ENCODE results near the gene FHIP1A. TPM values are rescaled to one million over a fixed set of nuclear protein-coding genes. Genes with fewer than 3 reads are reported as not detected.
A peak's percentile ranks its signal among the peaks of the same experiment; 100 is the strongest.

FHIP1A gene
- total RNA-seq, 1 experiment from 2014 or later = 3.0 TPM

- H3K9me3 ChIP-seq (replicated peaks) = no peaks in the 10 kb centered on the region; the same call in 1 of the 2 replicates
- DNase-seq (ENCODE audit: low read depth in 1 of 2, low spot score in 2 of 2) = no peak
These were observed 2.0 kb upstream of the FHIP1A start for GRCh38 chr4:151407018-151407417.

GRCh38 chr4:151407466-151408379, 1.3 kb upstream of the FHIP1A start:
- no peaks in the 10 kb centered on the region for H3K27me3 ChIP-seq (replicated peaks)
- H3K27ac ChIP-seq = no peak overlapping the region
- peaks cover 9% of the 10 kb centered on the region; the same call in 1 of the 2 replicates for H3K4me1 ChIP-seq (replicated peaks)
- H3K36me3 ChIP-seq = no peaks in the 10 kb centered on the region
- no peak for DNase-seq (ENCODE audit: low read depth in 1 of 2, low spot score in 2 of 2)
- no peak overlapping the region for H3K4me3 ChIP-seq
- no peaks in the 10 kb centered on the region; the same call in 1 of the 2 replicates for H3K9me3 ChIP-seq (replicated peaks)

More at GRCh38 chr4:151407018-151407417, 2.0 kb upstream of the FHIP1A start:
- H3K4me1 ChIP-seq (replicated peaks) = peaks cover 9% of the 10 kb centered on the region; the same call in 1 of the 2 replicates
- H3K27ac ChIP-seq = no peak overlapping the region
- H3K36me3 ChIP-seq = no peaks in the 10 kb centered on the region
- H3K4me3 ChIP-seq = no peak overlapping the region
- H3K27me3 ChIP-seq (replicated peaks) = no peaks in the 10 kb centered on the region

GRCh38 chr4:151408380-151408629, 671 bp upstream of the FHIP1A start:
- peak overlapping the region; percentile 51 for H3K4me3 ChIP-seq
- no peak for DNase-seq (ENCODE audit: low read depth in 1 of 2, low spot score in 2 of 2)
- H3K27me3 ChIP-seq (replicated peaks) = no peaks in the 10 kb centered on the region
- no peaks in the 10 kb centered on the region for H3K36me3 ChIP-seq
- peaks cover 9% of the 10 kb centered on the region; the same call in 1 of the 2 replicates for H3K4me1 ChIP-seq (replicated peaks)
- no peak overlapping the region for H3K27ac ChIP-seq
- H3K9me3 ChIP-seq (replicated peaks) = no peaks in the 10 kb centered on the region; the same call in 1 of the 2 replicates

- Histone ChIP-seq H3K4me1 (replicated peaks) (peaks cover 9% of the 10 kb centered on the region; the same call in 1 of the 2 replicates), H3K4me3 (peak overlapping the region; percentile 51), H3K27ac (no peak overlapping the region), H3K27me3 (replicated peaks) (no peaks in the 10 kb centered on the region), H3K9me3 (replicated peaks) (no peaks in the 10 kb centered on the region; the same call in 1 of the 2 replicates), H3K36me3 (no peaks in the 10 kb centered on the region)
- peak in 1 of 2 experiments; percentile 17 for DNase-seq (ENCODE audit: low read depth in 1 of 2, low spot score in 2 of 2)
These were observed 716 bp downstream of the FHIP1A start for GRCh38 chr4:151409470-151410313.

GRCh38 chr4:151415978-151416377, 7.0 kb downstream of the FHIP1A start:
- peak in 1 of 2 experiments; percentile 32 for DNase-seq (ENCODE audit: low read depth in 1 of 2, low spot score in 2 of 2)
- H3K9me3 ChIP-seq (replicated peaks) = no peaks in the 10 kb centered on the region
- peak overlapping the region; percentile 25 for H3K27ac ChIP-seq

GRCh38 chr4:151417164-151417571, 8.2 kb downstream of the FHIP1A start:
- no peak overlapping the region for H3K4me3 ChIP-seq

More at GRCh38 chr4:151415978-151416377, 7.0 kb downstream of the FHIP1A start:
- Histone ChIP-seq H3K36me3 (no peaks in the 10 kb centered on the region), H3K27me3 (replicated peaks) (no peaks in the 10 kb centered on the region), H3K4me3 (no peak overlapping the region), H3K4me1 (replicated peaks) (peaks cover 34% of the 10 kb centered on the region)

GRCh38 chr4:151417766-151418376, 8.9 kb downstream of the FHIP1A start:
- Histone ChIP-seq H3K36me3 (no peaks in the 10 kb centered on the region), H3K4me3 (no peak overlapping the region), H3K27ac (peak overlapping the region; percentile 47), H3K9me3 (replicated peaks) (no peaks in the 10 kb centered on the region), H3K4me1 (replicated peaks) (peaks cover 34% of the 10 kb centered on the region), H3K27me3 (replicated peaks) (no peaks in the 10 kb centered on the region)
- no peak for DNase-seq (ENCODE audit: low read depth in 1 of 2, low spot score in 2 of 2)

More at GRCh38 chr4:151417164-151417571, 8.2 kb downstream of the FHIP1A start:
- no peak for DNase-seq (ENCODE audit: low read depth in 1 of 2, low spot score in 2 of 2)
- Histone ChIP-seq H3K9me3 (replicated peaks) (no peaks in the 10 kb centered on the region), H3K36me3 (no peaks in the 10 kb centered on the region), H3K4me1 (replicated peaks) (peaks cover 34% of the 10 kb centered on the region), H3K27me3 (replicated peaks) (no peaks in the 10 kb centered on the region), H3K27ac (no peak overlapping the region)

- peaks cover 34% of the 10 kb centered on the region for H3K4me1 ChIP-seq (replicated peaks)
- no peaks in the 10 kb centered on the region for H3K27me3 ChIP-seq (replicated peaks)
- no peaks in the 10 kb centered on the region for H3K9me3 ChIP-seq (replicated peaks)
- H3K27ac ChIP-seq = peak overlapping the region; percentile 47
- no peak overlapping the region for H3K4me3 ChIP-seq
- DNase-seq (ENCODE audit: low read depth in 1 of 2, low spot score in 2 of 2) = peak in 1 of 2 experiments; percentile 66
- no peaks in the 10 kb centered on the region for H3K36me3 ChIP-seq
These were observed 9.4 kb downstream of the FHIP1A start for GRCh38 chr4:151418385-151418784.

GRCh38 chr4:151418856-151419255, 9.9 kb downstream of the FHIP1A start:
- peaks cover 34% of the 10 kb centered on the region for H3K4me1 ChIP-seq (replicated peaks)
- H3K9me3 ChIP-seq (replicated peaks) = no peaks in the 10 kb centered on the region
- no peaks in the 10 kb centered on the region for H3K27me3 ChIP-seq (replicated peaks)
- DNase-seq (ENCODE audit: low read depth in 1 of 2, low spot score in 2 of 2) = no peak
- H3K27ac ChIP-seq = peak overlapping the region; percentile 19; the same call in 1 of the 2 replicates
- H3K4me3 ChIP-seq = no peak overlapping the region
- no peaks in the 10 kb centered on the region for H3K36me3 ChIP-seq

GRCh38 chr4:151420250-151420807, 11.4 kb downstream of the FHIP1A start:
- peaks cover 31% of the 10 kb centered on the region for H3K4me1 ChIP-seq (replicated peaks)
- H3K27ac ChIP-seq = no peak overlapping the region
- H3K4me3 ChIP-seq = no peak overlapping the region
- no peaks in the 10 kb centered on the region for H3K36me3 ChIP-seq
- no peak for DNase-seq (ENCODE audit: low read depth in 1 of 2, low spot score in 2 of 2)
- H3K9me3 ChIP-seq (replicated peaks) = no peaks in the 10 kb centered on the region
- H3K27me3 ChIP-seq (replicated peaks) = no peaks in the 10 kb centered on the region

GRCh38 chr4:151422854-151423253, 13.9 kb downstream of the FHIP1A start:
- no peak for DNase-seq (ENCODE audit: low read depth in 1 of 2, low spot score in 2 of 2)
- Histone ChIP-seq H3K4me1 (replicated peaks) (peaks cover 14% of the 10 kb centered on the region), H3K36me3 (no peaks in the 10 kb centered on the region), H3K9me3 (replicated peaks) (no peaks in the 10 kb centered on the region), H3K4me3 (no peak overlapping the region), H3K27ac (no peak overlapping the region), H3K27me3 (replicated peaks) (no peaks in the 10 kb centered on the region)

GRCh38 chr4:151426513-151426912, 17.5 kb downstream of the FHIP1A start:
- H3K36me3 ChIP-seq = no peaks in the 10 kb centered on the region
- H3K27ac ChIP-seq = no peak overlapping the region
- no peak overlapping the region for H3K4me3 ChIP-seq
- H3K4me1 ChIP-seq (replicated peaks) = no peaks in the 10 kb centered on the region
- H3K27me3 ChIP-seq (replicated peaks) = no peaks in the 10 kb centered on the region
- DNase-seq (ENCODE audit: low read depth in 1 of 2, low spot score in 2 of 2) = no peak
- H3K9me3 ChIP-seq (replicated peaks) = no peaks in the 10 kb centered on the region

GRCh38 chr4:151427266-151427665, 18.3 kb downstream of the FHIP1A start:
- no peaks in the 10 kb centered on the region for H3K4me1 ChIP-seq (replicated peaks)
- H3K9me3 ChIP-seq (replicated peaks) = no peaks in the 10 kb centered on the region
- no peak for DNase-seq (ENCODE audit: low read depth in 1 of 2, low spot score in 2 of 2)
- no peak overlapping the region for H3K4me3 ChIP-seq
- H3K36me3 ChIP-seq = no peaks in the 10 kb centered on the region
- H3K27me3 ChIP-seq (replicated peaks) = no peaks in the 10 kb centered on the region
- no peak overlapping the region for H3K27ac ChIP-seq

Data from SJSA1 (cell line).